GM23338 (cell line): ENCODE measurements around the gene UBL7. TPM values are rescaled to one million over a fixed set of nuclear protein-coding genes. Genes with fewer than 3 reads are reported as not detected.

Source experiments
- ATAC-seq: fragments of 200-7000 bp; cut with Tn5 transposase; 3 replicates; pipeline ENCODE4 v1.9.1; 2020
- DNase-seq: peaks from one replicate; pipeline ENCODE4 v3.0.0-alpha.2; 2015; ENCODE audit warnings: low spot score
- H2AFZ ChIP-seq: fragments of 200-600 bp; sonication (generic); 2 replicates; pipeline ENCODE4 v1.8.0; 2016; ENCODE audit warnings: antibody characterized with exemption, mild to moderate bottlenecking, moderate library complexity
- H3F3A ChIP-seq: fragments of 200-600 bp; sonication (generic); replicated peaks from 2 replicates; pipeline ENCODE4 v1.8.0; 2017; ENCODE audit warnings: antibody characterized with exemption, mixed run types, low read depth
- H3K27ac ChIP-seq: fragments of 200-600 bp; sonication (generic); 2 replicates; pipeline ENCODE4 v1.6.1; 2016; ENCODE audit warnings: low read depth
- H3K27me3 ChIP-seq: fragments of 200-600 bp; sonication (generic); 2 replicates; pipeline ENCODE4 v1.8.0; 2016; ENCODE audit warnings: mild to moderate bottlenecking, mixed run types, moderate library complexity; ENCODE audit not compliant: insufficient read depth
- H3K36me3 ChIP-seq: fragments of 200-600 bp; sonication (generic); 2 replicates; pipeline ENCODE4 v1.8.0; 2016; ENCODE audit warnings: mild to moderate bottlenecking; ENCODE audit not compliant: insufficient read depth
- H3K4me1 ChIP-seq: fragments of 200-600 bp; sonication (generic); 2 replicates; pipeline ENCODE4 v1.8.0; 2016; ENCODE audit warnings: mild to moderate bottlenecking, moderate library complexity; ENCODE audit not compliant: insufficient read depth
- H3K4me2 ChIP-seq: fragments of 200-600 bp; sonication (generic); 2 replicates; pipeline ENCODE4 v1.7.1; 2017; ENCODE audit warnings: mixed run types
- H3K4me3 ChIP-seq: fragments of 200-600 bp; sonication (generic); 2 replicates; pipeline ENCODE4 v1.6.1; 2016; ENCODE audit warnings: mixed run types
- H3K79me2 ChIP-seq: fragments of 200-600 bp; sonication (generic); replicated peaks from 2 replicates; pipeline ENCODE4 v1.8.0; 2017; ENCODE audit warnings: mild to moderate bottlenecking; ENCODE audit not compliant: insufficient read depth
- H3K9me2 ChIP-seq: fragments of 200-600 bp; sonication (generic); 2 replicates; pipeline ENCODE4 v1.8.0; 2017; ENCODE audit not compliant: insufficient read depth
- H4K20me1 ChIP-seq: fragments of 200-600 bp; sonication (generic); replicated peaks from 2 replicates; pipeline ENCODE4 v1.8.0; 2017; ENCODE audit warnings: mild to moderate bottlenecking; ENCODE audit not compliant: insufficient read depth
- H3K27ac Mint-ChIP-seq: 2 replicates; pipeline ENCODE4 v1.8.0; 2020; ENCODE audit warnings: inconsistent platforms, mild to moderate bottlenecking, moderate library complexity, mixed read lengths
- H3K27me3 Mint-ChIP-seq: 3 replicates; pipeline ENCODE4 v1.8.0; 2022; ENCODE audit warnings: low read depth, mild to moderate bottlenecking, moderate library complexity, mixed read lengths, inconsistent platforms; ENCODE audit not compliant: insufficient read depth, poor library complexity
- H3K36me3 Mint-ChIP-seq: 3 replicates; pipeline ENCODE4 v1.8.0; 2021; ENCODE audit warnings: low read depth, mild to moderate bottlenecking, inconsistent platforms, moderate library complexity, mixed read lengths
- H3K4me1 Mint-ChIP-seq: 3 replicates; pipeline ENCODE4 v1.8.0; 2020; ENCODE audit warnings: mild to moderate bottlenecking, inconsistent platforms, mixed read lengths
- H3K4me3 Mint-ChIP-seq: 3 replicates; pipeline ENCODE4 v1.8.0; 2021; ENCODE audit warnings: moderate library complexity, mild to moderate bottlenecking, inconsistent platforms, mixed read lengths
- H3K9me3 Mint-ChIP-seq: 3 replicates; pipeline ENCODE4 v1.8.0; 2020; ENCODE audit warnings: moderate library complexity, mild to moderate bottlenecking, inconsistent platforms, mixed read lengths
- CREB1 ChIP-seq: fragments of 250-450 bp; sonication (Bioruptor Pico); IDR thresholded peaks from 2 replicates; pipeline ENCODE4 v1.5.0; 2020; ENCODE audit warnings: low read depth, mild to moderate bottlenecking, moderate library complexity
- CTCF ChIP-seq, 2 experiments: fragments of 200-600 bp in 1 of 2; sonication (generic) in 1 of 2; conservative IDR thresholded peaks; 2 replicates each; pipeline versions ENCODE4 v1.5.1 to v1.6.1; 2016 to 2017; ENCODE audit warnings: antibody characterized with exemption in 2 of 2, low read depth in 2 of 2, mild to moderate bottlenecking in 2 of 2, moderate library complexity in 1 of 2
- ETS1 ChIP-seq: IDR thresholded peaks from 2 replicates; pipeline ENCODE4 v1.6.1; 2016; ENCODE audit warnings: antibody characterized with exemption
- EZH2 ChIP-seq: fragments of 200-600 bp; sonication (generic); IDR thresholded peaks from one replicate; pipeline ENCODE4 v1.8.0; 2017; ENCODE audit warnings: antibody characterized with exemption, mild to moderate bottlenecking, low read depth; ENCODE audit not compliant: unreplicated experiment
- EZH2phosphoT487 ChIP-seq: fragments of 200-600 bp; sonication (generic); IDR thresholded peaks from one replicate; pipeline ENCODE4 v1.8.1; 2018; ENCODE audit warnings: antibody characterized with exemption; ENCODE audit not compliant: unreplicated experiment
- JUNB ChIP-seq: IDR thresholded peaks from one replicate; pipeline ENCODE4 v1.6.1; 2016; ENCODE audit warnings: antibody characterized with exemption; ENCODE audit not compliant: unreplicated experiment
- NANOG ChIP-seq: IDR thresholded peaks from 2 replicates; pipeline ENCODE4 v1.6.1; 2016; ENCODE audit warnings: antibody characterized with exemption, borderline replicate concordance
- POLR2AphosphoS5 ChIP-seq: IDR thresholded peaks from 2 replicates; pipeline ENCODE4 v1.6.1; 2016; ENCODE audit warnings: antibody characterized with exemption, low read depth
- REST ChIP-seq: IDR thresholded peaks from one replicate; pipeline ENCODE4 v1.6.1; 2018; ENCODE audit warnings: antibody characterized with exemption; ENCODE audit not compliant: unreplicated experiment
- STAT1 ChIP-seq: IDR thresholded peaks from one replicate; pipeline ENCODE4 v1.6.1; 2016; ENCODE audit warnings: antibody characterized with exemption; ENCODE audit not compliant: unreplicated experiment
- ZNF114 ChIP-seq: fragments of 250-450 bp; sonication (Bioruptor Pico); IDR thresholded peaks from 2 replicates; pipeline ENCODE4 v1.5.0; 2020; ENCODE audit warnings: mild to moderate bottlenecking, moderate library complexity
- ZNF331 ChIP-seq: fragments of 250-450 bp; sonication (Bioruptor Pico); IDR thresholded peaks from 2 replicates; pipeline ENCODE4 v1.5.0; 2020; ENCODE audit warnings: low read depth, mild to moderate bottlenecking, moderate library complexity
- ZNF462 ChIP-seq: fragments of 250-450 bp; sonication (Bioruptor Pico); IDR thresholded peaks from 2 replicates; pipeline ENCODE4 v1.5.0; 2020; ENCODE audit warnings: mild to moderate bottlenecking, moderate library complexity
- polyA plus RNA-seq: library from polyadenylated mRNA; unstranded; fragments of >200 nt; fragmentation: Nextera tagmentation; extraction: Ambion mirVana; gene quantifications from 2 replicates; pipeline ENCODE4 v1.2.1, GENCODE V29; 2016
- total RNA-seq: library from RNA; depleted of rRNA; stranded (reverse); fragments of >200 nt; shearing (Covaris generic); gene quantifications from 2 replicates; pipeline ENCODE4 v1.2.3, GENCODE V29; 2014

Gene UBL7
- total and polyA plus RNA-seq, 2 experiments from 2014 or later: 73.7 to 99.2 TPM

- ATAC-seq (no peak), DNase-seq (no peak)
- no peak overlapping the region for H3K27ac ChIP-seq
- no peaks in the 10 kb centered on the region for H3K79me2 ChIP-seq
- H4K20me1 ChIP-seq: no peaks in the 10 kb centered on the region
- no peak overlapping the region for H3K4me2 ChIP-seq
- no peak overlapping the region for H2AFZ ChIP-seq
- peaks cover 21% of the 10 kb centered on the region for H3K4me1 Mint-ChIP-seq
- H3K27me3 ChIP-seq: no peaks in the 10 kb centered on the region
- H3K9me3 Mint-ChIP-seq: no peaks in the 10 kb centered on the region
- H3K4me1 ChIP-seq: peaks cover 5% of the 10 kb centered on the region; the same call in 1 of the 2 replicates
- H3F3A ChIP-seq: no peaks in the 10 kb centered on the region
- no peak overlapping the region for H3K4me3 ChIP-seq
- no peak for TF ChIP-seq ZNF114 (CRISPR knock-in tag)
- no peak for TF ChIP-seq JUNB
- no peak for TF ChIP-seq ZNF331
- no peak for TF ChIP-seq ZNF462 (CRISPR knock-in tag)
- TF ChIP-seq NANOG: no peak
- TF ChIP-seq ETS1: no peak
- TF ChIP-seq REST: no peak
- TF ChIP-seq EZH2phosphoT487: no peak
- no peak for TF ChIP-seq CREB1
- TF ChIP-seq POLR2AphosphoS5: no peak
- TF ChIP-seq STAT1: no peak
- no peak for TF ChIP-seq EZH2
- no peak for TF ChIP-seq CTCF (conservative IDR thresholded peaks at IDR 0.05; ENCODE audit: low read depth in 2 of 2)
- peaks cover 14% of the 10 kb centered on the region for H3K27me3 Mint-ChIP-seq
- H3K36me3 ChIP-seq: no peaks in the 10 kb centered on the region
- peak overlapping the region; percentile 42; the same call in 1 of the 2 replicates for H3K27ac Mint-ChIP-seq
- no peak overlapping the region for H3K4me3 Mint-ChIP-seq
- no peaks in the 10 kb centered on the region for H3K9me2 ChIP-seq
- H3K36me3 Mint-ChIP-seq: no peaks in the 10 kb centered on the region; the same call in 2 of the 3 replicates
These were observed 63.5 kb downstream of the UBL7 start for GRCh38 chr15:74397239-74398068.
